Ishikawa (cell line): ENCODE measurements around the gene ACOX2.

ENCODE experiments used
- CEBPB ChIP-seq: IDR thresholded peaks from 2 replicates; pipeline ENCODE4 v1.6.1; 2012
- CREB1 ChIP-seq: IDR thresholded peaks from 2 replicates; pipeline ENCODE4 v1.6.1; 2012; ENCODE audit warnings: low read depth
- EGR1 ChIP-seq: IDR thresholded peaks from 2 replicates; pipeline ENCODE4 v1.6.1; 2012
- EP300 ChIP-seq: IDR thresholded peaks from 2 replicates; pipeline ENCODE4 v1.6.1; 2012; ENCODE audit warnings: borderline replicate concordance
- FOXM1 ChIP-seq: IDR thresholded peaks from 2 replicates; pipeline ENCODE4 v1.6.1; 2012; ENCODE audit warnings: low read depth, borderline replicate concordance
- NFIC ChIP-seq: IDR thresholded peaks from 2 replicates; pipeline ENCODE4 v1.6.1; 2012
- RAD21 ChIP-seq: IDR thresholded peaks from 2 replicates; pipeline ENCODE4 v1.6.1; 2012; ENCODE audit warnings: low read depth
- TAF1 ChIP-seq: IDR thresholded peaks from 2 replicates; pipeline ENCODE4 v1.6.1; 2012; ENCODE audit warnings: low read depth, mild to moderate bottlenecking
- TCF12 ChIP-seq: IDR thresholded peaks from 2 replicates; pipeline ENCODE4 v1.6.1; 2012; ENCODE audit warnings: low read depth
- TEAD4 ChIP-seq: IDR thresholded peaks from 2 replicates; pipeline ENCODE4 v1.6.1; 2012
- YY1 ChIP-seq: IDR thresholded peaks from 2 replicates; pipeline ENCODE4 v1.6.1; 2012; ENCODE audit warnings: low read depth
- ZBTB7A ChIP-seq: IDR thresholded peaks from 2 replicates; pipeline ENCODE4 v1.6.1; 2012; ENCODE audit warnings: low read depth
- TF ChIP-seq, protein P1 (sequence below): IDR thresholded peaks from 2 replicates; pipeline ENCODE4 v1.6.1; 2012
- TF ChIP-seq, protein P2 (sequence below): IDR thresholded peaks from 2 replicates; pipeline ENCODE4 v1.6.1; 2012; ENCODE audit warnings: low read depth, mild to moderate bottlenecking
- TF ChIP-seq, protein P3 (sequence below): IDR thresholded peaks from 2 replicates; pipeline ENCODE4 v1.6.1; 2012

The ACOX2 gene

DNA sequence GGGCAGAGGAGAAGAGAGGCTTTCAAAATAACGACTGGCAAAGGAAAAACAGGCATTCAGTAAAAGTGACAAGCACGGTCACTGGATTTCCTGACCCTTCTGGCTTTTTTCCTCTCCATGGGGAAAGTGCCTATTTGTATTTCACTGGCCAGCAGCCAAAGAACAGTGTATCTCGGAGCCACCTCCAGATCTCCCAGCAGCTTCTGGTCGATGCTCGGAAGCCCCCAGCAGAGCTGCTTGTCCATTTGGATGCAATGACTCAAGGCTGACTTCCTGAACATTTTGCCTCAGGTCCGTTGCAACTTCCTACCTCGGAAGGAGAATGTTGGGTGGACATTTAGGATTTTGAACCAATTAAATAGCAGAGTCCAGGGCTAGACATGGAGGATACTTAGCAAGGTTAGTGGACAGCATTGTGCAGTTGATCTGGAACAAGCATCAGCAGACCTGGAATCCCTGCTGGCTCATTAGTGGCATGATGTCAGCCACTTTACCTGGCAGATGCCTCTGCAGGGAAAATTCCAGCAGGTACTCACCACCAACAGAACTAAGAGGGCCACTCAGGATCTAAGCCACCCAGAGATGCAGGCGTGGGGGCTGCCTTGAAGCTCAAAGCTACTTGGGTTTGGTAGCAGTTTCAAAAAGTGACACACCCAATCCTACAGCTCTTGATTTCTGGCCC is 39.1 kb upstream of the ACOX2 start:
- no peak for TF ChIP-seq EP300

DNA sequence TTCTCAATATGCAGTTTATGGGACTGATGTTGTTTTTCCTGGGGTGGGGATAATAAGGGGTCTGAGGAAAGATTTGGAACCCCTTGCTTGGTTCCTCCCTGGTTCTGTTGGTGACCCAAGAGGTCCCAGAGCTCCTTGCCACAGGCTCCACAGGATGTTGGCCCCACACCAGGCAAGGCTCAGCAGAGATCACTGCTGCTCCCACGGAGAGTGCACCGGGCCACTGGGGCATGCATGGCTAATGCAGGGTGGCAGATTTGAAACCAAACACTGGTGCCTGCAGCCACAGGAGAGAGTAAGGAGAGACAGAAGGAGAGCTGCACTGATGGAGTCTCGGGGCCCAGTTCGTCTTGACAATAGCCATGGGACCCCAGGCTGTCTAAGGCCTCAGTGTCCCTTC is 37.7 kb upstream of the ACOX2 start:
- TF ChIP-seq CREB1 (no peak), YY1 (no peak), NFIC (no peak), TEAD4 (no peak), TCF12 (no peak), ZBTB7A (no peak), FOXM1 (no peak), EGR1 (no peak), EP300 (no peak), RAD21 (no peak), TAF1 (no peak)
- TF ChIP-seq, protein P1, sequence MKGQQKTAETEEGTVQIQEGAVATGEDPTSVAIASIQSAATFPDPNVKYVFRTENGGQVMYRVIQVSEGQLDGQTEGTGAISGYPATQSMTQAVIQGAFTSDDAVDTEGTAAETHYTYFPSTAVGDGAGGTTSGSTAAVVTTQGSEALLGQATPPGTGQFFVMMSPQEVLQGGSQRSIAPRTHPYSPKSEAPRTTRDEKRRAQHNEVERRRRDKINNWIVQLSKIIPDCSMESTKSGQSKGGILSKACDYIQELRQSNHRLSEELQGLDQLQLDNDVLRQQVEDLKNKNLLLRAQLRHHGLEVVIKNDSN = no peak
- TF ChIP-seq, protein P2, sequence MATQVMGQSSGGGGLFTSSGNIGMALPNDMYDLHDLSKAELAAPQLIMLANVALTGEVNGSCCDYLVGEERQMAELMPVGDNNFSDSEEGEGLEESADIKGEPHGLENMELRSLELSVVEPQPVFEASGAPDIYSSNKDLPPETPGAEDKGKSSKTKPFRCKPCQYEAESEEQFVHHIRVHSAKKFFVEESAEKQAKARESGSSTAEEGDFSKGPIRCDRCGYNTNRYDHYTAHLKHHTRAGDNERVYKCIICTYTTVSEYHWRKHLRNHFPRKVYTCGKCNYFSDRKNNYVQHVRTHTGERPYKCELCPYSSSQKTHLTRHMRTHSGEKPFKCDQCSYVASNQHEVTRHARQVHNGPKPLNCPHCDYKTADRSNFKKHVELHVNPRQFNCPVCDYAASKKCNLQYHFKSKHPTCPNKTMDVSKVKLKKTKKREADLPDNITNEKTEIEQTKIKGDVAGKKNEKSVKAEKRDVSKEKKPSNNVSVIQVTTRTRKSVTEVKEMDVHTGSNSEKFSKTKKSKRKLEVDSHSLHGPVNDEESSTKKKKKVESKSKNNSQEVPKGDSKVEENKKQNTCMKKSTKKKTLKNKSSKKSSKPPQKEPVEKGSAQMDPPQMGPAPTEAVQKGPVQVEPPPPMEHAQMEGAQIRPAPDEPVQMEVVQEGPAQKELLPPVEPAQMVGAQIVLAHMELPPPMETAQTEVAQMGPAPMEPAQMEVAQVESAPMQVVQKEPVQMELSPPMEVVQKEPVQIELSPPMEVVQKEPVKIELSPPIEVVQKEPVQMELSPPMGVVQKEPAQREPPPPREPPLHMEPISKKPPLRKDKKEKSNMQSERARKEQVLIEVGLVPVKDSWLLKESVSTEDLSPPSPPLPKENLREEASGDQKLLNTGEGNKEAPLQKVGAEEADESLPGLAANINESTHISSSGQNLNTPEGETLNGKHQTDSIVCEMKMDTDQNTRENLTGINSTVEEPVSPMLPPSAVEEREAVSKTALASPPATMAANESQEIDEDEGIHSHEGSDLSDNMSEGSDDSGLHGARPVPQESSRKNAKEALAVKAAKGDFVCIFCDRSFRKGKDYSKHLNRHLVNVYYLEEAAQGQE = no peak
- TF ChIP-seq, protein P3, sequence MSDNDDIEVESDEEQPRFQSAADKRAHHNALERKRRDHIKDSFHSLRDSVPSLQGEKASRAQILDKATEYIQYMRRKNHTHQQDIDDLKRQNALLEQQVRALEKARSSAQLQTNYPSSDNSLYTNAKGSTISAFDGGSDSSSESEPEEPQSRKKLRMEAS = no peak

DNA sequence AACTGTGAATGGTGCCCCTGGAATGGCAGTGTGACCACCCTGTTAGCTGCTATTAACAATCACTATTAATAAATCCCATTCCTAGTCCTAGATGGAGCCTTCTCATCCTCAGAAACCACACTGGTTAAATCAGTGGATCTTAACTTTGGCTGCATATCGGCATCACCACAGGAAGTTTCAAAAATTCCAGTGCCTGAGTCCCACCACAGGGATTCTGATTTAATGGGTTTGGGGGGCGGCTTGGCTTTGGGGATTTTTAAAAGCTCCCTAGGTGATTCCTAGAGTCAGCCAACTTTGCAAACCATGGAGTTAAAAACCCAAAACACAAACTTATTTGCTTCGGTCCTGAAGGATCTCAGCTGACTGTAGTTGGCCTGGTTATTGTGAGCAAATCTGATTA is 37.1 kb upstream of the ACOX2 start:
- TF ChIP-seq NFIC = no peak
- no peak for TF ChIP-seq EGR1
- TF ChIP-seq RAD21 = no peak
- TF ChIP-seq CEBPB = no peak
- no peak for TF ChIP-seq EP300
- no peak for TF ChIP-seq FOXM1
- no peak for TF ChIP-seq CREB1
- TF ChIP-seq, protein P2 = no peak
- no peak for TF ChIP-seq ZBTB7A
- no peak for TF ChIP-seq TEAD4
- no peak for TF ChIP-seq TCF12
- TF ChIP-seq, protein P3 = no peak
- TF ChIP-seq, protein P1 = no peak
- TF ChIP-seq TAF1 = no peak

DNA sequence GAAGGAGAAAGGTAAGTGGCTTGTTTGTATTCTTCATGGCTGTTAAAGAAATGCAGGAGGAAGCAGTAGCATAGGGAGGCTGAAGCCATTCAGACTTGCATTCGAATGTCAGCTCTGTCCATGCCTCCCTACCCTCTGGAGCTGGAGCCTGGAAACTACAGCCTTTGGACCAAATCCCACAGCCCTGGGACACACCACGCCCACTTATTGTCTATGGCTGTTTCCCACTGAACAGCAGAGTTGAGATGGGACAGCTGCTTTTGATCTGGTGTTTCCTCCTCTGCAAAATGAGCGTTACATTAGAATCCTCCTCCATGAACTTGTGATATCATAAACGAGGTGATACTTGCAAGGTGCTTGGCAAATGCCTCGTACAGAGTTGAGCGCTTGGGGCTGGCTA is 36.6 kb upstream of the ACOX2 start:
- TF ChIP-seq CREB1 (no peak), ZBTB7A (no peak), CEBPB (no peak), YY1 (no peak)
- TF ChIP-seq, protein P2 = no peak

DNA sequence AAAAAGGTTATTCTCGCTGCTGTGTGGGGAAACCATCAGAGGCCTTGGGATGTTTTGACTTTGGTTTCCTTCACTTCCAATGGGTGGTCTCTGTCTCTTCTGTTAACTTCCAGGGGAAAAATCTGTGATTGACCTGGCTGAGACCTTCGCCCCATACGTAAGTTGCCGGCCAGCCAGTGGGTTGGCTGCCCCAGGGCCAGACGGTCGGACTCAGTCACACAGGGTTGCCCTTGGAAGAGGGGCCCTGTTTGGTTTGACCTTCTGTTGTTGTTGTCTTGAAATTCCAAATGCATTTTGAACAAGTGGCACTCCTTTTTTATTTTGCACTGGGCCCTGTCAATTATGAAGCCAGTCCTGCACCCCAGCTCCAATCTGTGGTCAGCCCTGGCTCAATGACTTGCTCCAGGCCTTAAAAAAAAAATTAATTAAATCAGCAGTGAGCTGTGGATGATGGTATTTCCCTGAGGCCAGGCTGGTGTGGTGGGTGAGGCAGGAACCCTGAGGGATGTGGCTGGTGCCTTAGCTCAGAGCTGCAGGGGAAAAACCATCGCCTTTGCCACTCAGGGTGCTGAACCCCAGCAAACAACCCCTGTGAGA is 35.7 kb upstream of the ACOX2 start:
- no peak for TF ChIP-seq YY1
- no peak for TF ChIP-seq NFIC
- TF ChIP-seq, protein P2 = no peak
- TF ChIP-seq, protein P1 = no peak
- TF ChIP-seq, protein P3 = no peak
